Fibroblast of villous mesenchyme (primary cell): Measurements from ENCODE around the gene SPR. TPM values are rescaled to one million over a fixed set of nuclear protein-coding genes. Genes with fewer than 3 reads are reported as not detected.

ENCODE experiments used
- DNase-seq: peaks from one replicate; pipeline ENCODE4 v3.0.0-alpha.2; 2010; ENCODE audit warnings: low read depth
- H3K4me3 ChIP-seq: 2 replicates; pipeline ENCODE4 v1.5.1; 2011; ENCODE audit warnings: low read depth, mild to moderate bottlenecking, low read length
- total RNA-seq: library from RNA; depleted of rRNA; stranded (reverse); fragments of >200 nt; gene quantifications from 2 replicates; pipeline ENCODE4 v1.2.3, GENCODE V29; 2012
- TF ChIP-seq, protein P1 (sequence below): IDR thresholded peaks from 2 replicates; pipeline ENCODE4 v1.5.1; 2012; ENCODE audit warnings: low read depth, mild to moderate bottlenecking, low read length; ENCODE audit not compliant: insufficient read depth

SPR gene
- total RNA-seq, 1 donor: 22.0 TPM

- TF ChIP-seq, protein P1, sequence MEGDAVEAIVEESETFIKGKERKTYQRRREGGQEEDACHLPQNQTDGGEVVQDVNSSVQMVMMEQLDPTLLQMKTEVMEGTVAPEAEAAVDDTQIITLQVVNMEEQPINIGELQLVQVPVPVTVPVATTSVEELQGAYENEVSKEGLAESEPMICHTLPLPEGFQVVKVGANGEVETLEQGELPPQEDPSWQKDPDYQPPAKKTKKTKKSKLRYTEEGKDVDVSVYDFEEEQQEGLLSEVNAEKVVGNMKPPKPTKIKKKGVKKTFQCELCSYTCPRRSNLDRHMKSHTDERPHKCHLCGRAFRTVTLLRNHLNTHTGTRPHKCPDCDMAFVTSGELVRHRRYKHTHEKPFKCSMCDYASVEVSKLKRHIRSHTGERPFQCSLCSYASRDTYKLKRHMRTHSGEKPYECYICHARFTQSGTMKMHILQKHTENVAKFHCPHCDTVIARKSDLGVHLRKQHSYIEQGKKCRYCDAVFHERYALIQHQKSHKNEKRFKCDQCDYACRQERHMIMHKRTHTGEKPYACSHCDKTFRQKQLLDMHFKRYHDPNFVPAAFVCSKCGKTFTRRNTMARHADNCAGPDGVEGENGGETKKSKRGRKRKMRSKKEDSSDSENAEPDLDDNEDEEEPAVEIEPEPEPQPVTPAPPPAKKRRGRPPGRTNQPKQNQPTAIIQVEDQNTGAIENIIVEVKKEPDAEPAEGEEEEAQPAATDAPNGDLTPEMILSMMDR: no peak
- DNase-seq: no peak
- no peak overlapping the region for H3K4me3 ChIP-seq
Measured at GRCh38 chr2:72926368-72926767, 39.2 kb downstream of the SPR start.

DNA sequence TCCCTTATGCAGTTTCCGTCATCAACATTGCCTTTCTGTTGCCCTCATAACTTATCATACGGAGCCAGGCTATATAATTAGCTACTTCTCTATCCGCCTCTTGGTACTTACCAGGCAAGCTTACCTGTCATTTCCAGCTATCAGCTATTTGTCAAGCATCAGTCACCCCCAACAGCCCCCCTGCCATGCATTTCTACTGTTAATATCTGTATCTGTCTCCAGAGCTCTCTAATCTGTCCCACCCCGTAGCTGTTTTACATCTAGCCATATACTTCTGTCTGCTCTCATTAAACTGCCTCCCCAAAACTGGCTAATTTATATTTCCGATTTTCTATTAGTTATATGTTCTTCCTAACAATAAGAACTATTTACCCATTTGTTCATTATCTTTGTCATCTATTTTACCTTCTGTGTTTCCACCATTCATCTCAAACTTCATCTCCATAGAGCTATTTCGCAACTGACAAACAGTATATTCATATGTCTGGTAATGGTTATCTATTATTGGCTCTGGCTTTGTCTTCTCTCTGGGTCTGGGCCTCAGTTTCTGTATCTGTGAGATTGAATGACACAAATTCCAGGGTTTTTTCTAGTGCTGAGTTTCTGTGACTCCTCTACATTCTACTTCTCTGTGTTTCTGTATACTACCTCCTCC, 39.7 kb downstream of the SPR start:
- no peak for DNase-seq
- H3K4me3 ChIP-seq: no peak overlapping the region
- TF ChIP-seq, protein P1: no peak

GRCh38 chr2:72927619-72928550, 40.7 kb downstream of the SPR start:
- no peak for DNase-seq
- no peak overlapping the region for H3K4me3 ChIP-seq
- TF ChIP-seq, protein P1: no peak

DNA sequence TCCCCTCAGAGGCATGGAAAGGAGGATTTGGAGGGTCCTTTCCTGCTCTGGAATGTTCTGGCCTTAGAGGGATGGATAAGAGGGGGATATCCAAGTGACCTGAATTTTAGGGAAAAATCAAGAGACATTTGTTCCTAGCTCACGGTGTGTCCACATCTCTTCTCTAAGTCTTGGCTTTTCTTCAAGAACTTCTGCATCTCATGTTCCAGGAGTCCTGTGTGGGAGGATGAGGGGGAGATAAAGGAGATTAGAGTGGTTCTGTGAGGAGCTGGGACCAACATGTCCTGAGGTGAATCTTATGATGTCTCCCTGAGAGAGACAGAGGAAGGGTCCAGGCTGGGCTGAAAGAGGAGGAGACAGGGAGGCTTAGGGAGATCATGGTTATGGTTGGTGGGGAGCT, 41.8 kb downstream of the SPR start:
- TF ChIP-seq, protein P1: no peak
- no peak overlapping the region for H3K4me3 ChIP-seq
- no peak for DNase-seq

DNA sequence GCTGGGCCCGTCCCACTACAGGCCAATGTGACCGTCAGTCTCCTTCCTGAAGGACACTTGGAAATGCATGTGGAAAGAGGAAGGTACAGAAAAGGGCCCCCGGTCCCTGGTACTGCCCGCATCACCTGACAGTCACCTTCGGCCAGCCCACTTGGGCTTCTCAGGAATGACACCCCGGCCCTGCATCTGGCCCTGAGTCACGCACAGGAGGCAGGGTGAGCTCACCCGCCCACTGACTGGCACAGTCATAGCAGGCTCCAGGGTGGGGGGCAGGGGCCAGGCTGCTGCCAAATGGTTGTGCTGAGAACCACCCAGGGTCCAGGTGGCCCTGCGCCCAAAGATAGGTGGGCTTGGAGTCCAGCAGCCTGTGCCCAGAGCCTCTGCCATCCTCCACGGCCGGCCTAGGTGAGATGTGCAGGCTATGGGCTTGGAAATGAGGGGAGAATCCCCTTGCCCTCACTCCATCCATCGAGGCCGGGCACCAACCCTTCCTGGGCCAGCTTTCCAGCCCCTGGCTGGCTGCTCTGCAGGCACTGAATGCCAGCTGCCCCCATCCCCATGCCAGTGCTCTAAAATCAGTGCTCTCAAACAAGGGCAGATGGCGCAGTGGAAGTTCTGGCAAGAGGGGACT, 44.2 kb downstream of the SPR start:
- H3K4me3 ChIP-seq: no peak overlapping the region
- no peak for DNase-seq
- TF ChIP-seq, protein P1: no peak

DNA sequence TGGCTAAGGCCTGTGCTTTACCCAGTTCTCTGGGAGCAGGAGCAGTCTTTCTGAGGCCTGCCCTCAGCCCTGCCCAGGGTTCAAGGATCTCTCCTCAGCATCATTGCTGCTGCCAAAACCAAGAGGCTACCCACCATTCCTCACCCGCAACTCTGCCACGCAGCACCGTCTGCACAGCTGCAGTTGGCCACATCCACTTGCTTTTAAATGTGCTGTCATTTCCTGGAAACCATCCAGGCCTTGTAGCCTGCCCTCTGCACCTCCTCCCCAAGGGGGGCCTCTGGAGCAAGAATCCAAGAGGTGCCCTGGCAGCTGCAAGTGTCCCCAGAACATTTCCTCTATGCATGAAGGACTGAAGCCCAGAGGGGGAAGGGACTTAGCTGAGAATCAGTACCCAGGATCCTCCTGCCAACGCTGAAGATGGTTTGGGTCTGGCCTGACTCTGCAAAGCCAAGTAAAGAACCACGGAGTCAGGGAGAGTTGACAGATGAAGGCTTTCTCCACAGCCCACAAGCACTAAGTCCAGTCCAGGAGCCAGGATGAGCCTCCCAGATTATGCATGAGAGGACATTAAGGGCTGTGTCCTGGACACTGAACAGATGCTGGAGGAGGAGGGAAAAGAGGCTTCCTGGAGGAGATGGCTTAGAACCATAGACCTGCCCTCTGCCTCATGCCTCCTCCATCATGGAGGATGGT, 45.0 kb downstream of the SPR start:
- TF ChIP-seq, protein P1: no peak
- DNase-seq: no peak

More for the DNA sequence above, 45.0 kb downstream of the SPR start:
- H3K4me3 ChIP-seq: no peak overlapping the region
